ENCODE results near the gene MOCS3. TPM values are rescaled to one million over a fixed set of nuclear protein-coding genes. Genes with fewer than 3 reads are reported as not detected.

Gene MOCS3
- total and polyA plus RNA-seq, 2 donors (not counting 3 experiments of a cell fraction or from before 2014, with no cell fraction given) = 3.2 to 3.6 TPM

GRCh38 chr20:51012357-51012756 lies 53.7 kb downstream of the MOCS3 start:
- H2AFZ ChIP-seq (ENCODE audit: low read depth, low read length) = no peak overlapping the region
- H3K4me2 ChIP-seq (ENCODE audit: insufficient read depth, low read length) = no peak overlapping the region
- H3K27me3 ChIP-seq (ENCODE audit: control insufficient read depth in 2 of 2, insufficient read depth in 2 of 2, low read length in 2 of 2) = peaks cover 0 to 7% of the 10 kb centered on the region in 2 experiments
- H3K4me3 ChIP-seq (replicated peaks in 1 of 3; ENCODE audit: insufficient read depth in 1 of 3, low read depth in 1 of 3, low read length in 3 of 3) = no peak overlapping the region
- intact Hi-C loops (cut with micrococcal nuclease) = no loop called here
- no peaks in the 10 kb centered on the region for H3K9me3 ChIP-seq (replicated peaks; ENCODE audit: control insufficient read depth, insufficient read depth, low read length)
- no peak for TF ChIP-seq JUN (IDR thresholded peaks at IDR 0.05; ENCODE audit: borderline replicate concordance, insufficient read depth, insufficient read length, low read depth)
- TF ChIP-seq GATA2 (IDR thresholded peaks at IDR 0.05; ENCODE audit: insufficient read depth, insufficient read length, low read depth, low read length) = no peak
- no peak for TF ChIP-seq POLR2A (IDR thresholded peaks at IDR 0.05; ENCODE audit: low read depth, low read length)
- TF ChIP-seq FOS (IDR thresholded peaks at IDR 0.05; ENCODE audit: borderline replicate concordance, insufficient read depth, low read length) = no peak
- no peak for TF ChIP-seq POLR2AphosphoS5 (IDR thresholded peaks at IDR 0.05; ENCODE audit: insufficient read depth, low read depth, low read length)
- TF ChIP-seq CTCF (IDR thresholded peaks at IDR 0.05; ENCODE audit: extremely low read depth in 1 of 2, insufficient read depth in 1 of 2, low read depth in 1 of 2, low read length in 2 of 2) = no peak
- TF ChIP-seq MYC (IDR thresholded peaks at IDR 0.05; ENCODE audit: low read depth, low read length) = no peak
- TF ChIP-seq EZH2 (IDR thresholded peaks at IDR 0.05; ENCODE audit: borderline replicate concordance, low read depth, low read length, severe bottlenecking) = no peak
- TF ChIP-seq MAX (IDR thresholded peaks at IDR 0.05; ENCODE audit: insufficient read depth, insufficient read length) = no peak
- ChIA-PET POLR2A (no interaction called here), CTCF (interaction anchor here (0.6 to 1.7 kb wide), 2 partner anchors 25 to 397 kb away, joined by 3 to 7 read pairs; no protein-coding TSS in a partner anchor)
- no peak overlapping the region for H3K27ac ChIP-seq (ENCODE audit: insufficient read depth, low read depth, low read length)
- no peak for FAIRE-seq
- H3K9ac ChIP-seq (replicated peaks; ENCODE audit: extremely low read depth, insufficient read depth, low read length) = no peak overlapping the region
- no peaks in the 10 kb centered on the region for H3K79me2 ChIP-seq (ENCODE audit: control insufficient read depth, insufficient read depth, low read length)
- no peaks in the 10 kb centered on the region for H3K36me3 ChIP-seq (ENCODE audit: control insufficient read depth in 2 of 2, extremely low read depth in 1 of 2, insufficient read depth in 2 of 2, low read length in 2 of 2)
- no peaks in the 10 kb centered on the region for H3K4me1 ChIP-seq (ENCODE audit: control insufficient read depth, extremely low read depth, insufficient read depth, low read length)
- H4K20me1 ChIP-seq (replicated peaks; ENCODE audit: control insufficient read depth, extremely low read depth, insufficient read depth, low read length) = no peaks in the 10 kb centered on the region
- no TSS peak for BruUV-seq (replicated peaks)
- H3K9me1 ChIP-seq (replicated peaks; ENCODE audit: control insufficient read depth, extremely low read depth, insufficient read depth, low read length) = no peaks in the 10 kb centered on the region
- no peak for DNase-seq (ENCODE audit: low read depth, low spot score)
- dilution Hi-C loops (cut with MboI; ENCODE audit: extremely low pct_ligation_motif_present, low sequenced_read_pairs) = no loop called here

Other genes with a start within 250 kb of the MOCS3 start
- gene PARD6B, start 227.2 kb upstream of the MOCS3 start, total RNA-seq = 0.07 TPM in 1 of 2 replicates, not detected in the other
- gene PARD6B, start 227.2 kb upstream of the MOCS3 start, polyA plus RNA-seq = 0.03 TPM in 1 of 2 replicates, not detected in the other
- gene BCAS4, start 163.8 kb upstream of the MOCS3 start, total RNA-seq = 0.85 and 1.5 TPM in 2 replicates
- gene BCAS4, start 163.8 kb upstream of the MOCS3 start, polyA plus RNA-seq = 1.0 and 1.2 TPM in 2 replicates
- gene ADNP, start 27.4 kb upstream of the MOCS3 start, total RNA-seq = 66.0 and 69.0 TPM in 2 replicates
- gene ADNP, start 27.4 kb upstream of the MOCS3 start, polyA plus RNA-seq = 13.4 and 17.8 TPM in 2 replicates
- 38.7 and 41.9 TPM in 2 replicates for gene DPM1, start 286 bp upstream of the MOCS3 start, total RNA-seq
- gene DPM1, start 286 bp upstream of the MOCS3 start, polyA plus RNA-seq = 21.4 and 33.9 TPM in 2 replicates
- 0.37 and 1.1 TPM in 2 replicates for gene KCNG1, start 64.3 kb downstream of the MOCS3 start, total RNA-seq
- gene KCNG1, start 64.3 kb downstream of the MOCS3 start, polyA plus RNA-seq = 0.22 and 0.24 TPM in 2 replicates